ENCODE measurements around the gene HIVEP1.

- peak; percentile 81 for TF ChIP-seq CTCF (conservative IDR thresholded peaks at IDR 0.05)
- TF ChIP-seq EZH2 (IDR thresholded peaks at IDR 0.05; ENCODE audit: low read depth) = no peak
Measured at GRCh38 chr6:12150812-12151432, 138.8 kb downstream of the HIVEP1 start.

Data from PC-9 (cell line).